ENCODE data around the gene B3GNT9.
A peak's percentile ranks its signal among the peaks of the same experiment; 100 is the strongest.

Gene B3GNT9

GRCh38 chr16:67151431-67152097, 766 bp upstream of the B3GNT9 start:
- Histone ChIP-seq H3K36me3 (replicated peaks; ENCODE audit: insufficient read depth, low read length) (no peaks in the 10 kb centered on the region), H3K4me1 (ENCODE audit: low read length) (peaks cover 5% of the 10 kb centered on the region), H4K20me1 (ENCODE audit: insufficient read depth, low read length) (no peaks in the 10 kb centered on the region), H3K79me2 (ENCODE audit: low read length) (0 out of 2 replicates have a peak, but pooled peaks cover 6% of the 10 kb centered on the region), H3K9ac (ENCODE audit: low read length) (peak overlapping the region; percentile 63; the same call in 1 of the 2 replicates), H2AFZ (ENCODE audit: low read length) (peak overlapping the region; percentile 85; the same call in 1 of the 2 replicates), H3K4me3 (ENCODE audit: low read length) (peak overlapping the region; percentile 77), H3F3A (ENCODE audit: insufficient read depth, low read length) (peaks cover 13% of the 10 kb centered on the region; the same call in 1 of the 2 replicates), H3K9me2 (replicated peaks; ENCODE audit: insufficient read depth, low read length) (no peaks in the 10 kb centered on the region), H3K27me3 (replicated peaks; ENCODE audit: insufficient read depth, low read length) (no peaks in the 10 kb centered on the region), H3K27ac (ENCODE audit: low read length) (no peak overlapping the region), H3K9me3 (replicated peaks; ENCODE audit: insufficient read depth, low read length) (no peaks in the 10 kb centered on the region), H3K4me2 (ENCODE audit: low read depth, low read length) (peak overlapping the region; percentile 91)
- TF ChIP-seq EZH2 (optimal IDR thresholded peaks at IDR 0.05; ENCODE audit: low read depth, low read length) (no peak), CTCF (IDR thresholded peaks at IDR 0.05; ENCODE audit: low read length) (no peak), EZH2phosphoT487 (IDR thresholded peaks at IDR 0.05; ENCODE audit: low read length) (no peak)
- no peak for DNase-seq

GRCh38 chr16:67150047-67150832, 558 bp downstream of the B3GNT9 start:
- H3K79me2 ChIP-seq (ENCODE audit: low read length), result no peaks in the 10 kb centered on the region
- no peaks in the 10 kb centered on the region for H3K36me3 ChIP-seq (replicated peaks; ENCODE audit: insufficient read depth, low read length)
- TF ChIP-seq EZH2 (optimal IDR thresholded peaks at IDR 0.05; ENCODE audit: low read depth, low read length) (no peak), EZH2phosphoT487 (IDR thresholded peaks at IDR 0.05; ENCODE audit: low read length) (no peak), CTCF (IDR thresholded peaks at IDR 0.05; ENCODE audit: low read length) (no peak)
- H3K9ac ChIP-seq (ENCODE audit: low read length), result peak overlapping the region; percentile 63
- DNase-seq, result peak; percentile 31
- peak overlapping the region; percentile 85 for H2AFZ ChIP-seq (ENCODE audit: low read length)
- peaks cover 10% of the 10 kb centered on the region; the same call in 1 of the 2 replicates for H3F3A ChIP-seq (ENCODE audit: insufficient read depth, low read length)
- peak overlapping the region; percentile 8; the same call in 1 of the 2 replicates for H3K27ac ChIP-seq (ENCODE audit: low read length)
- H3K4me2 ChIP-seq (ENCODE audit: low read depth, low read length), result peak overlapping the region; percentile 91
- peak overlapping the region; percentile 77 for H3K4me3 ChIP-seq (ENCODE audit: low read length)
- no peaks in the 10 kb centered on the region for H4K20me1 ChIP-seq (ENCODE audit: insufficient read depth, low read length)
- no peaks in the 10 kb centered on the region for H3K9me3 ChIP-seq (replicated peaks; ENCODE audit: insufficient read depth, low read length)
- H3K9me2 ChIP-seq (replicated peaks; ENCODE audit: insufficient read depth, low read length), result no peaks in the 10 kb centered on the region
- H3K27me3 ChIP-seq (replicated peaks; ENCODE audit: insufficient read depth, low read length), result no peaks in the 10 kb centered on the region
- no peaks in the 10 kb centered on the region for H3K4me1 ChIP-seq (ENCODE audit: low read length)

- no peak overlapping the region for H3K4me2 ChIP-seq (ENCODE audit: low read depth, low read length)
- H3K4me3 ChIP-seq (ENCODE audit: low read length), result no peak overlapping the region
- H3K27me3 ChIP-seq (replicated peaks; ENCODE audit: insufficient read depth, low read length), result no peaks in the 10 kb centered on the region
Measured at GRCh38 chr16:67149276-67150046, 1.3 kb downstream of the B3GNT9 start.

More at GRCh38 chr16:67149276-67150046, 1.3 kb downstream of the B3GNT9 start:
- no peaks in the 10 kb centered on the region for H3K9me2 ChIP-seq (replicated peaks; ENCODE audit: insufficient read depth, low read length)
- DNase-seq, result no peak
- no peak overlapping the region for H2AFZ ChIP-seq (ENCODE audit: low read length)
- H3K36me3 ChIP-seq (replicated peaks; ENCODE audit: insufficient read depth, low read length), result no peaks in the 10 kb centered on the region
- no peaks in the 10 kb centered on the region for H3K79me2 ChIP-seq (ENCODE audit: low read length)
- no peak overlapping the region for H3K9ac ChIP-seq (ENCODE audit: low read length)
- no peaks in the 10 kb centered on the region for H4K20me1 ChIP-seq (ENCODE audit: insufficient read depth, low read length)
- no peaks in the 10 kb centered on the region for H3K4me1 ChIP-seq (ENCODE audit: low read length)
- no peak for TF ChIP-seq EZH2 (optimal IDR thresholded peaks at IDR 0.05; ENCODE audit: low read depth, low read length)
- TF ChIP-seq EZH2phosphoT487 (IDR thresholded peaks at IDR 0.05; ENCODE audit: low read length), result no peak
- no peak for TF ChIP-seq CTCF (IDR thresholded peaks at IDR 0.05; ENCODE audit: low read length)
- H3F3A ChIP-seq (ENCODE audit: insufficient read depth, low read length), result peaks cover 10% of the 10 kb centered on the region; the same call in 1 of the 2 replicates
- H3K27ac ChIP-seq (ENCODE audit: low read length), result no peak overlapping the region
- no peaks in the 10 kb centered on the region for H3K9me3 ChIP-seq (replicated peaks; ENCODE audit: insufficient read depth, low read length)
